DOHH2 (cell line): ENCODE measurements around the gene AK6.

Experiments used
- EZH2phosphoT487 ChIP-seq: fragments of 200-600 bp; sonication (generic); IDR thresholded peaks from 2 replicates; pipeline ENCODE4 v1.6.1; 2017; ENCODE audit warnings: borderline replicate concordance, mild to moderate bottlenecking, antibody characterized with exemption, low read length, moderate library complexity, mixed read lengths
- TF ChIP-seq, protein P1 (sequence below): fragments of 200-600 bp; sonication (generic); IDR thresholded peaks from one replicate; pipeline ENCODE4 v1.5.1; 2014; ENCODE audit warnings: antibody characterized with exemption, mild to moderate bottlenecking, low read depth, low read length; ENCODE audit not compliant: poor library complexity, severe bottlenecking

GRCh38 chr5:69404659-69405330 lies 35.5 kb upstream of the AK6 start:
- TF ChIP-seq, protein P1, sequence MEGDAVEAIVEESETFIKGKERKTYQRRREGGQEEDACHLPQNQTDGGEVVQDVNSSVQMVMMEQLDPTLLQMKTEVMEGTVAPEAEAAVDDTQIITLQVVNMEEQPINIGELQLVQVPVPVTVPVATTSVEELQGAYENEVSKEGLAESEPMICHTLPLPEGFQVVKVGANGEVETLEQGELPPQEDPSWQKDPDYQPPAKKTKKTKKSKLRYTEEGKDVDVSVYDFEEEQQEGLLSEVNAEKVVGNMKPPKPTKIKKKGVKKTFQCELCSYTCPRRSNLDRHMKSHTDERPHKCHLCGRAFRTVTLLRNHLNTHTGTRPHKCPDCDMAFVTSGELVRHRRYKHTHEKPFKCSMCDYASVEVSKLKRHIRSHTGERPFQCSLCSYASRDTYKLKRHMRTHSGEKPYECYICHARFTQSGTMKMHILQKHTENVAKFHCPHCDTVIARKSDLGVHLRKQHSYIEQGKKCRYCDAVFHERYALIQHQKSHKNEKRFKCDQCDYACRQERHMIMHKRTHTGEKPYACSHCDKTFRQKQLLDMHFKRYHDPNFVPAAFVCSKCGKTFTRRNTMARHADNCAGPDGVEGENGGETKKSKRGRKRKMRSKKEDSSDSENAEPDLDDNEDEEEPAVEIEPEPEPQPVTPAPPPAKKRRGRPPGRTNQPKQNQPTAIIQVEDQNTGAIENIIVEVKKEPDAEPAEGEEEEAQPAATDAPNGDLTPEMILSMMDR: no peak
- TF ChIP-seq EZH2phosphoT487: no peak
